HL-60 (cell line): ENCODE results near the gene RAI1.

Experiments used
- DNase-seq, 2 experiments: peaks; one replicate each; pipeline ENCODE4 v3.0.0-alpha.2; 2010 to 2020; ENCODE audit warnings: low read depth in 1 of 2, low spot score in 1 of 2
- H3K27ac ChIP-seq: fragments of 250-450 bp; sonication (Bioruptor Pico); replicated peaks from 2 replicates; pipeline ENCODE4 v1.5.1; 2020; ENCODE audit warnings: mild to moderate bottlenecking, moderate library complexity
- H3K27me3 ChIP-seq: fragments of 250-450 bp; sonication (Bioruptor Pico); 2 replicates; pipeline ENCODE4 v1.5.1; 2021; ENCODE audit warnings: mild to moderate bottlenecking, moderate library complexity; ENCODE audit not compliant: insufficient read depth, poor library complexity, severe bottlenecking
- H3K4me3 ChIP-seq: replicated peaks from 2 replicates; pipeline ENCODE4 v1.5.1; 2011; ENCODE audit warnings: mild to moderate bottlenecking, control low read depth, low read length; ENCODE audit not compliant: insufficient read depth
- GABPA ChIP-seq: IDR thresholded peaks from 2 replicates; pipeline ENCODE4 v1.6.1; 2012; ENCODE audit warnings: low read depth
- POLR2AphosphoS5 ChIP-seq: IDR thresholded peaks from 2 replicates; pipeline ENCODE4 v1.6.1; 2012; ENCODE audit warnings: low read depth
- SPI1 ChIP-seq: IDR thresholded peaks from 2 replicates; pipeline ENCODE4 v1.6.1; 2012; ENCODE audit warnings: low read depth, mild to moderate bottlenecking, borderline replicate concordance
- TF ChIP-seq, protein P1 (sequence below): IDR thresholded peaks from one replicate; pipeline ENCODE4 v1.5.1; 2011; ENCODE audit warnings: low read length, control low read depth, inconsistent platforms; ENCODE audit not compliant: insufficient read depth
- TF ChIP-seq, protein P2 (sequence below): IDR thresholded peaks from 2 replicates; pipeline ENCODE4 v1.6.1; 2012; ENCODE audit warnings: low read depth; ENCODE audit not compliant: insufficient replicate concordance

Gene RAI1

DNA sequence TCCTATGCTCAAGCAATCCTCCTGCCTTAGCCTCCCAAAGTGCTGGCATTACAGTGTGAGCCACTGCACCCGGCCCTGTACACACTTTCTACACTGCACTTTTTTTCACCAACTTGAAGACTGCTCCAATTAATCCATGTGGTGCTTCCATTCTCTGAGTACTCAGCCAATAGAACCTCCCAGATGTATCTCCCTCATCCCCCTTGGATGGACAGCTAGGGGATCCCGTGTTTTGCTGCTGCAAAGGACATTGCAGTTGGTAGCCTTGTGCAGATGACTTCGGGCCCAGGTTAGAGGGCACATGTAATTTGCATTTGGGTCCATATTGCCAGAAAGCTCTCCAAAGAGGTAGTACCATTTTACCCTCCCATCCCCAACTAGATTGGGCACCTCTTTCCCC, 95.6 kb downstream of the RAI1 start:
- no peak for DNase-seq
- Histone ChIP-seq H3K4me3 (no peak overlapping the region), H3K27ac (no peak overlapping the region), H3K27me3 (no peaks in the 10 kb centered on the region)
- TF ChIP-seq GABPA (no peak), POLR2AphosphoS5 (no peak), SPI1 (no peak)
- TF ChIP-seq, protein P1, sequence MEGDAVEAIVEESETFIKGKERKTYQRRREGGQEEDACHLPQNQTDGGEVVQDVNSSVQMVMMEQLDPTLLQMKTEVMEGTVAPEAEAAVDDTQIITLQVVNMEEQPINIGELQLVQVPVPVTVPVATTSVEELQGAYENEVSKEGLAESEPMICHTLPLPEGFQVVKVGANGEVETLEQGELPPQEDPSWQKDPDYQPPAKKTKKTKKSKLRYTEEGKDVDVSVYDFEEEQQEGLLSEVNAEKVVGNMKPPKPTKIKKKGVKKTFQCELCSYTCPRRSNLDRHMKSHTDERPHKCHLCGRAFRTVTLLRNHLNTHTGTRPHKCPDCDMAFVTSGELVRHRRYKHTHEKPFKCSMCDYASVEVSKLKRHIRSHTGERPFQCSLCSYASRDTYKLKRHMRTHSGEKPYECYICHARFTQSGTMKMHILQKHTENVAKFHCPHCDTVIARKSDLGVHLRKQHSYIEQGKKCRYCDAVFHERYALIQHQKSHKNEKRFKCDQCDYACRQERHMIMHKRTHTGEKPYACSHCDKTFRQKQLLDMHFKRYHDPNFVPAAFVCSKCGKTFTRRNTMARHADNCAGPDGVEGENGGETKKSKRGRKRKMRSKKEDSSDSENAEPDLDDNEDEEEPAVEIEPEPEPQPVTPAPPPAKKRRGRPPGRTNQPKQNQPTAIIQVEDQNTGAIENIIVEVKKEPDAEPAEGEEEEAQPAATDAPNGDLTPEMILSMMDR: no peak
- TF ChIP-seq, protein P2, sequence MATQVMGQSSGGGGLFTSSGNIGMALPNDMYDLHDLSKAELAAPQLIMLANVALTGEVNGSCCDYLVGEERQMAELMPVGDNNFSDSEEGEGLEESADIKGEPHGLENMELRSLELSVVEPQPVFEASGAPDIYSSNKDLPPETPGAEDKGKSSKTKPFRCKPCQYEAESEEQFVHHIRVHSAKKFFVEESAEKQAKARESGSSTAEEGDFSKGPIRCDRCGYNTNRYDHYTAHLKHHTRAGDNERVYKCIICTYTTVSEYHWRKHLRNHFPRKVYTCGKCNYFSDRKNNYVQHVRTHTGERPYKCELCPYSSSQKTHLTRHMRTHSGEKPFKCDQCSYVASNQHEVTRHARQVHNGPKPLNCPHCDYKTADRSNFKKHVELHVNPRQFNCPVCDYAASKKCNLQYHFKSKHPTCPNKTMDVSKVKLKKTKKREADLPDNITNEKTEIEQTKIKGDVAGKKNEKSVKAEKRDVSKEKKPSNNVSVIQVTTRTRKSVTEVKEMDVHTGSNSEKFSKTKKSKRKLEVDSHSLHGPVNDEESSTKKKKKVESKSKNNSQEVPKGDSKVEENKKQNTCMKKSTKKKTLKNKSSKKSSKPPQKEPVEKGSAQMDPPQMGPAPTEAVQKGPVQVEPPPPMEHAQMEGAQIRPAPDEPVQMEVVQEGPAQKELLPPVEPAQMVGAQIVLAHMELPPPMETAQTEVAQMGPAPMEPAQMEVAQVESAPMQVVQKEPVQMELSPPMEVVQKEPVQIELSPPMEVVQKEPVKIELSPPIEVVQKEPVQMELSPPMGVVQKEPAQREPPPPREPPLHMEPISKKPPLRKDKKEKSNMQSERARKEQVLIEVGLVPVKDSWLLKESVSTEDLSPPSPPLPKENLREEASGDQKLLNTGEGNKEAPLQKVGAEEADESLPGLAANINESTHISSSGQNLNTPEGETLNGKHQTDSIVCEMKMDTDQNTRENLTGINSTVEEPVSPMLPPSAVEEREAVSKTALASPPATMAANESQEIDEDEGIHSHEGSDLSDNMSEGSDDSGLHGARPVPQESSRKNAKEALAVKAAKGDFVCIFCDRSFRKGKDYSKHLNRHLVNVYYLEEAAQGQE: no peak

DNA sequence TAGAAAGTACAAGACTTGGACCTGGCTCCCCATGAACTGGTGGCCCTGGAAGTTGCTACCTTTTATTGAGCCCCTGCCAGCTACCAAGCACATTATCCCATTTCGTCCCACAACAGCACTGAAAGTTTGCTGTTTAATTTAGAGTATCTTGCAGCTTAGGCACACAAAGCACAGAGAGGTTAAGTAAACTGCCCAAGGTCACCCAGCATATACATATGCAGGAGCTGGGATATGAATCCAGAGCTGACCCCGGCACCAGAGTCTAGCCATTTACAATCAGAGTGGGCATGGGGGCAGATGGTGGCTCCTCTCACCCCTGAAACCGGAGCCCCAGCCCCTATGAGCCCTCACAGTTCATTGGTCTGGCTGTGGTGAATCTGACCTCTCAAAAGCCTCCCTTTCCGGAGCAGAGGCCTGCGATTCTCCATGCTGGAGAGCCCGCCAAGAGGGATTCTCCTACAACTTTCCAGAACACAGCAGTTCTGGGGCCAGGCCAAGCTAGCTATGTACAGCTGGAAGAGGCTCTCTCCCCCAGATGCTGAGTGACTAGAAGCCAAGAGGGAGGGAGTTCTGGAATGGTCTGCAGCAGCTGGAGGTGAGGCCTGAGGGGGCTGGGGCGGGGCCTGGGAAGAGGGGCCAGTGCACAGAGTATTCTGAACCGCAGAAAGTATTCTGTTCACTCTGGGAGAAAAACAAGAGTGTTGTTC, 97.2 kb downstream of the RAI1 start:
- H3K27ac ChIP-seq: no peak overlapping the region
- TF ChIP-seq SPI1 (no peak), POLR2AphosphoS5 (no peak), GABPA (no peak)
- TF ChIP-seq, protein P1: no peak
- TF ChIP-seq, protein P2: no peak
- no peaks in the 10 kb centered on the region for H3K27me3 ChIP-seq
- no peak overlapping the region for H3K4me3 ChIP-seq
- no peak for DNase-seq

DNA sequence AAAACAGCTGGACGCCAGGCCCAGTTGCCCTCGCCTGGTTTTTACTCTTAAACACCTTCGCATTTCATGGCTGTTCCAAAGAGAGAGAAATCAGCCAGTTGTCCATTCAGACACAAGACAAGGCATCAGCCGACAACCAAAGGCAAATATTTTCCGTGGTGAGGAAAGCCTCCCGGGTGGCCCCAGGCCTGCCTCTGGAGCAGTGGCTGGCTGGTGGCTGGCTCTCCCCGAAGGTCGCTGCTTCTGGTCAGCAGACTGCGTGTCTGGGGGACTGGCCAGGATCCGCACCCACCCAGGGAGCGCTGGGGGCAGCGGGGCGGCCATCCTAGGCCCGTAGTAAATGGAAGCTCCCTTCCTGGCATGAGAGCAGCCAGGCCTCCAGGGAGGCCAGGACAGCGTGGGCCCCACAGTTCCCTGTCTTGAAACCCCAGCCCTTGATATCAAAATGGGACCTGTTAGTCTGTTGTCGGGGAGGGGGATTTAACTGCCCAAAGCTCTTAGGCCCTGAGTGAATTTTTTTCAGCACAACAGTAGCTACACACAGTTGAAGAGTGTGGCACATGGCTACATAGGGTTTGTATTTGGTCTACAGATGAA, 97.9 kb downstream of the RAI1 start:
- H3K4me3 ChIP-seq: no peak overlapping the region
- DNase-seq: no peak
- TF ChIP-seq, protein P1: no peak
- no peak for TF ChIP-seq SPI1
- TF ChIP-seq POLR2AphosphoS5: no peak
- TF ChIP-seq, protein P2: no peak
- TF ChIP-seq GABPA: no peak
- no peak overlapping the region for H3K27ac ChIP-seq
- no peaks in the 10 kb centered on the region for H3K27me3 ChIP-seq
